ENCODE measurements around the gene HNRNPA2B1.
"Not testable (repeated sequence)": the region's sequence is repeated elsewhere in the genome, so short reads cannot be mapped to it uniquely, and the experiment has no call there.

HNRNPA2B1 gene

GRCh38 chr7:26166684-26167266 is 33.8 kb downstream of the HNRNPA2B1 start:
- Histone ChIP-seq H3K79me2 (ENCODE audit: low read length) (peaks cover 83% of the 10 kb centered on the region), H4K20me1 (ENCODE audit: insufficient read depth, low read length) (no peaks in the 10 kb centered on the region; the same call in 1 of the 2 replicates), H3K9ac (ENCODE audit: low read length) (no peak overlapping the region), H3K9me2 (replicated peaks; ENCODE audit: insufficient read depth, low read length) (no peaks in the 10 kb centered on the region), H3K4me1 (ENCODE audit: low read length) (peaks cover 25% of the 10 kb centered on the region), H3K4me3 (ENCODE audit: low read length) (no peak overlapping the region), H2AFZ (ENCODE audit: low read length) (no peak overlapping the region), H3K27ac (ENCODE audit: low read length) (peak overlapping the region; percentile 49; the same call in 1 of the 2 replicates), H3K36me3 (replicated peaks; ENCODE audit: insufficient read depth, low read length) (no peaks in the 10 kb centered on the region; the same call in 1 of the 2 replicates), H3K9me3 (replicated peaks; ENCODE audit: insufficient read depth, low read length) (no peaks in the 10 kb centered on the region), H3K4me2 (ENCODE audit: low read depth, low read length) (peak overlapping the region; percentile 28; the same call in 1 of the 2 replicates), H3K27me3 (replicated peaks; ENCODE audit: insufficient read depth, low read length) (no peaks in the 10 kb centered on the region), H3F3A (ENCODE audit: insufficient read depth, low read length) (peaks cover 9% of the 10 kb centered on the region)
- no peak for DNase-seq
- TF ChIP-seq CTCF (IDR thresholded peaks at IDR 0.05; ENCODE audit: low read length) (no peak), EZH2phosphoT487 (IDR thresholded peaks at IDR 0.05; ENCODE audit: low read length) (no peak), EZH2 (optimal IDR thresholded peaks at IDR 0.05; ENCODE audit: low read depth, low read length) (no peak)

- H3F3A ChIP-seq (ENCODE audit: insufficient read depth, low read length), result peaks cover 9% of the 10 kb centered on the region
- TF ChIP-seq CTCF (IDR thresholded peaks at IDR 0.05; ENCODE audit: low read length), result no peak
- no peak for TF ChIP-seq EZH2 (optimal IDR thresholded peaks at IDR 0.05; ENCODE audit: low read depth, low read length)
- TF ChIP-seq EZH2phosphoT487 (IDR thresholded peaks at IDR 0.05; ENCODE audit: low read length), result no peak
- H3K9ac ChIP-seq (ENCODE audit: low read length), result no peak overlapping the region
- no peaks in the 10 kb centered on the region; the same call in 1 of the 2 replicates for H4K20me1 ChIP-seq (ENCODE audit: insufficient read depth, low read length)
- peak overlapping the region; percentile 49; the same call in 1 of the 2 replicates for H3K27ac ChIP-seq (ENCODE audit: low read length)
- H3K4me3 ChIP-seq (ENCODE audit: low read length), result no peak overlapping the region
- peaks cover 25% of the 10 kb centered on the region for H3K4me1 ChIP-seq (ENCODE audit: low read length)
- peak overlapping the region; percentile 28; the same call in 1 of the 2 replicates for H3K4me2 ChIP-seq (ENCODE audit: low read depth, low read length)
- no peak for DNase-seq
- no peaks in the 10 kb centered on the region; the same call in 1 of the 2 replicates for H3K36me3 ChIP-seq (replicated peaks; ENCODE audit: insufficient read depth, low read length)
- peaks cover 83% of the 10 kb centered on the region for H3K79me2 ChIP-seq (ENCODE audit: low read length)
- H3K27me3 ChIP-seq (replicated peaks; ENCODE audit: insufficient read depth, low read length), result no peaks in the 10 kb centered on the region
- H2AFZ ChIP-seq (ENCODE audit: low read length), result no peak overlapping the region
- no peaks in the 10 kb centered on the region for H3K9me3 ChIP-seq (replicated peaks; ENCODE audit: insufficient read depth, low read length)
- no peaks in the 10 kb centered on the region for H3K9me2 ChIP-seq (replicated peaks; ENCODE audit: insufficient read depth, low read length)
Observed at GRCh38 chr7:26165950-26166683, 34.4 kb downstream of the HNRNPA2B1 start.

- not testable (repeated sequence) for H3K9me2 ChIP-seq (replicated peaks; ENCODE audit: insufficient read depth, low read length); H3K9ac ChIP-seq (ENCODE audit: low read length); H3K36me3 ChIP-seq (replicated peaks; ENCODE audit: insufficient read depth, low read length); H3K4me3 ChIP-seq (ENCODE audit: low read length); H3F3A ChIP-seq (ENCODE audit: insufficient read depth, low read length); H3K27me3 ChIP-seq (replicated peaks; ENCODE audit: insufficient read depth, low read length); H4K20me1 ChIP-seq (ENCODE audit: insufficient read depth, low read length); H3K9me3 ChIP-seq (replicated peaks; ENCODE audit: insufficient read depth, low read length); H2AFZ ChIP-seq (ENCODE audit: low read length); DNase-seq; H3K4me2 ChIP-seq (ENCODE audit: low read depth, low read length); H3K27ac ChIP-seq (ENCODE audit: low read length)
- peaks cover 27% of the 10 kb centered on the region for H3K4me1 ChIP-seq (ENCODE audit: low read length)
- peaks cover 83% of the 10 kb centered on the region for H3K79me2 ChIP-seq (ENCODE audit: low read length)
Observed at GRCh38 chr7:26163804-26164203, 36.7 kb downstream of the HNRNPA2B1 start.

GRCh38 chr7:26162431-26162830 is 38.1 kb downstream of the HNRNPA2B1 start:
- Histone ChIP-seq H3K9me3 (replicated peaks; ENCODE audit: insufficient read depth, low read length) (no peaks in the 10 kb centered on the region), H2AFZ (ENCODE audit: low read length) (no peak overlapping the region), H3F3A (ENCODE audit: insufficient read depth, low read length) (peaks cover 12% of the 10 kb centered on the region), H3K9me2 (replicated peaks; ENCODE audit: insufficient read depth, low read length) (no peaks in the 10 kb centered on the region), H3K4me1 (ENCODE audit: low read length) (peaks cover 38% of the 10 kb centered on the region), H3K9ac (ENCODE audit: low read length) (no peak overlapping the region), H3K27me3 (replicated peaks; ENCODE audit: insufficient read depth, low read length) (no peaks in the 10 kb centered on the region), H3K36me3 (replicated peaks; ENCODE audit: insufficient read depth, low read length) (no peaks in the 10 kb centered on the region), H3K79me2 (ENCODE audit: low read length) (peaks cover 84% of the 10 kb centered on the region), H3K27ac (ENCODE audit: low read length) (no peak overlapping the region), H3K4me2 (ENCODE audit: low read depth, low read length) (no peak overlapping the region), H3K4me3 (ENCODE audit: low read length) (no peak overlapping the region), H4K20me1 (ENCODE audit: insufficient read depth, low read length) (no peaks in the 10 kb centered on the region)
- no peak for TF ChIP-seq CTCF (IDR thresholded peaks at IDR 0.05; ENCODE audit: low read length)
- TF ChIP-seq EZH2phosphoT487 (IDR thresholded peaks at IDR 0.05; ENCODE audit: low read length), result no peak
- no peak for TF ChIP-seq EZH2 (optimal IDR thresholded peaks at IDR 0.05; ENCODE audit: low read depth, low read length)
- DNase-seq, result no peak

Measured in MM.1S (cell line).